Lung (tissue), 12 donors: ENCODE data around the gene GFOD1. TPM values are rescaled to one million over a fixed set of nuclear protein-coding genes. Genes with fewer than 3 reads are reported as not detected.

Experiments used
- ATAC-seq: fragments of 200-7000 bp; cut with Tn5 transposase; one replicate; pipeline ENCODE4 v1.9.1; 2020; ENCODE audit warnings: moderate number of reproducible peaks; ENCODE audit not compliant: insufficient read depth, low FRiP score
- DNase-seq, 3 donors: peaks; one replicate each; pipeline ENCODE4 v3.0.0-alpha.2; 2013 to 2017
- H3K27ac ChIP-seq, 2 donors: one replicate each; pipeline ENCODE4 v1.5.1; 2013; ENCODE audit warnings: mild to moderate bottlenecking in 2 of 2, moderate library complexity in 2 of 2, control low read depth in 1 of 2, inconsistent platforms in 1 of 2, low read depth in 1 of 2, low read length in 1 of 2
- H3K27me3 ChIP-seq, 3 donors: one replicate each; pipeline ENCODE4 v1.5.1; 2013; ENCODE audit warnings: low read length in 2 of 3; ENCODE audit not compliant: control insufficient read depth in 3 of 3, insufficient read depth in 3 of 3
- H3K36me3 ChIP-seq, 4 donors: one replicate each; pipeline ENCODE4 v1.5.1; 2013; ENCODE audit warnings: low read length in 4 of 4, mild to moderate bottlenecking in 1 of 4, moderate library complexity in 1 of 4; ENCODE audit not compliant: control insufficient read depth in 4 of 4, insufficient read depth in 4 of 4
- H3K4me1 ChIP-seq, 5 donors: one replicate each; pipeline ENCODE4 v1.5.1; 2013; ENCODE audit warnings: low read length in 5 of 5, mild to moderate bottlenecking in 2 of 5, moderate library complexity in 1 of 5; ENCODE audit not compliant: control insufficient read depth in 5 of 5, insufficient read depth in 5 of 5
- H3K4me3 ChIP-seq: one replicate; pipeline ENCODE4 v1.5.1; 2013; ENCODE audit warnings: mild to moderate bottlenecking, control low read depth, moderate library complexity
- H3K9ac ChIP-seq, 2 donors: one replicate each; pipeline ENCODE4 v1.5.1; 2013; ENCODE audit warnings: low read length in 2 of 2, control low read depth in 1 of 2; ENCODE audit not compliant: insufficient read depth in 1 of 2
- H3K9me3 ChIP-seq, 4 donors: one replicate each; pipeline ENCODE4 v1.5.1; 2013; ENCODE audit warnings: low read length in 3 of 4, mild to moderate bottlenecking in 1 of 4, moderate library complexity in 1 of 4; ENCODE audit not compliant: control insufficient read depth in 4 of 4, insufficient read depth in 3 of 4
- CTCF ChIP-seq: IDR thresholded peaks from 2 replicates; pipeline ENCODE4 v1.5.1; 2012; ENCODE audit warnings: mild to moderate bottlenecking; ENCODE audit errors: control extremely low read depth, extremely low read depth
- WGBS, 2 donors: extraction: QIAGEN DNeasy Blood & Tissue Kit; methylation state at CpG; one replicate each; pipeline ENCODE4 v1.1.7; 2013; 5-methylcytosine and 5-hydroxymethylcytosine counted together
- polyA plus RNA-seq, 2 donors: library from polyadenylated mRNA; stranded (reverse); fragments of 200-250 nt; gene quantifications; one replicate each; pipeline ENCODE4 v1.2.1, GENCODE V29; 2013
- total RNA-seq, 2 donors: library from RNA; depleted of rRNA in 1 of 2; stranded (reverse); fragments of >200 nt in 1 of 2; gene quantifications; one replicate each; pipeline ENCODE4 v1.2.1, GENCODE V29; 2014 to 2021
- donor health status: control.
- donor health status: control.
- donor health status: Bipolar disorder and iron deficiency.
- donor health status: healthy.
- donor health status: DM: yes; HTN: yes; CAD: no.

The GFOD1 gene
- total and polyA plus RNA-seq, 4 donors: 4.0 to 22.8 (median 7.9) TPM

- H3K9me3 ChIP-seq: no peaks in the 10 kb centered on the region
- H3K27me3 ChIP-seq: no peaks in the 10 kb centered on the region
- TF ChIP-seq CTCF: no peak
- H3K4me3 ChIP-seq: no peak overlapping the region
- WGBS, 2 donors: 56 to 90% methylated on average over 3 of the region's 3 CpGs
- H3K27ac ChIP-seq: no peak overlapping the region
- H3K4me1 ChIP-seq: peaks cover 0 to 1% (median 0%) of the 10 kb centered on the region in 5 donors
- H3K9ac ChIP-seq: no peak overlapping the region
- H3K36me3 ChIP-seq: no peaks in the 10 kb centered on the region
- ATAC-seq: no peak
- DNase-seq: no peak
Measured at GRCh38 chr6:13534536-13534935, 47.1 kb upstream of the GFOD1 start.

GRCh38 chr6:13531956-13532355 lies 44.6 kb upstream of the GFOD1 start:
- WGBS, 2 donors: 67 to 78% methylated on average over 4 of the region's 4 CpGs

GRCh38 chr6:13528777-13529343 lies 41.5 kb upstream of the GFOD1 start:
- Histone ChIP-seq H3K4me1 (peaks cover 0 to 7% (median under 1%) of the 10 kb centered on the region in 5 donors), H3K9ac (no peak overlapping the region), H3K9me3 (no peaks in the 10 kb centered on the region), H3K27me3 (no peaks in the 10 kb centered on the region), H3K36me3 (no peaks in the 10 kb centered on the region), H3K27ac (no peak overlapping the region), H3K4me3 (no peak overlapping the region)
- DNase-seq: peak in 2 of 3 donors; percentile 14 to 22
- TF ChIP-seq CTCF: no peak
- no peak for ATAC-seq
- WGBS, 2 donors: 76 to 83% methylated on average over 8 of the region's 8 CpGs

More at GRCh38 chr6:13531956-13532355, 44.6 kb upstream of the GFOD1 start:
- Histone ChIP-seq H3K4me1 (peaks cover 0 to 7% (median 0%) of the 10 kb centered on the region in 5 donors), H3K4me3 (no peak overlapping the region), H3K27me3 (no peaks in the 10 kb centered on the region), H3K27ac (no peak overlapping the region), H3K36me3 (no peaks in the 10 kb centered on the region), H3K9ac (no peak overlapping the region), H3K9me3 (no peaks in the 10 kb centered on the region)
- DNase-seq (no peak), ATAC-seq (no peak)
- TF ChIP-seq CTCF: no peak

- 64 to 73% methylated on average over 3 of the region's 3 CpGs for WGBS, 2 donors
- no peak overlapping the region for H3K4me3 ChIP-seq
- no peak for ATAC-seq
Measured at GRCh38 chr6:13528232-13528631, 40.8 kb upstream of the GFOD1 start.

More at GRCh38 chr6:13528232-13528631, 40.8 kb upstream of the GFOD1 start:
- peak in 2 of 3 donors; percentile 37 to 42 for DNase-seq
- H3K4me1 ChIP-seq: peaks cover 0 to 7% (median 4%) of the 10 kb centered on the region in 5 donors
- no peak overlapping the region for H3K9ac ChIP-seq
- H3K27ac ChIP-seq: no peak overlapping the region
- H3K9me3 ChIP-seq: no peaks in the 10 kb centered on the region
- H3K36me3 ChIP-seq: no peaks in the 10 kb centered on the region
- H3K27me3 ChIP-seq: no peaks in the 10 kb centered on the region
- TF ChIP-seq CTCF: no peak
